ENCODE data around the gene COL4A3.
"Not testable (repeated sequence)": the region's sequence is repeated elsewhere in the genome, so short reads cannot be mapped to it uniquely, and the experiment has no call there.

Gene COL4A3

DNA sequence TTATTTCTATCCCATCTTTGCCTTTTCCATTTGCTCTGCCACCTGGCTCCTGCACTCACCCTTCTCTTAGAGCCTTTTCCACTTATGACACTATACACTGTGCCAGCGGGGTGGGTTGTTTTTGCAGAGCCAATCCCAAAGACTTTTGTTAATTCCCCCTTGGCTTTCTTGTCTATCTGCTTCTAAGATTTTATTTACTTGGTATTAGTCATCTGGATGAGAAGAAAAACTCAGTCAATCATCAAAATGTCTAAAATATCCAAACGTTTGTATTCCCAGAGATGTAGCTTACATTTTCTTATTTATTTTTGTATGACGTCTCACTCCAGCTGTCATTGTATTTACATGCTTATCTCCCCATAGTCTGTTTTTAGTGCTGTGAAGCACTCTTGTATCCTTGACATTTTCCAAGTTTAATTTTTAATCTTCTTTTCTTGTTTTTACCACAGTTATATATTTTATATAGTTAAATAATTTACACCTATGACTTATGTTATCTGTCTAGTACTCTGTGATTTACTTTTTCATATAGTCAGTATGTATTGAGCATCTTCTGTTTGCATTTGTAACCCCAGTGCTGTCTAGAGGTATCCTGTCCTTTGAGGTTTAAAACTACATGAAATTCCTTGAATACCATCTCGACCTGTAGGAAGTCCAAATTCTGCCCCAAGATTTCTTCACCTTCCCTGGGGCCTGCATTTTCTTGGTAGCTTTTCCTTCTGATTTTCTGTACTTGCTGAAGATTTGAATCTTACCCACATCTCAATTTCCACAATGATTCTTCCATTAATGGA is 55.1 kb downstream of the COL4A3 start:
- no peak for DNase-seq

DNA sequence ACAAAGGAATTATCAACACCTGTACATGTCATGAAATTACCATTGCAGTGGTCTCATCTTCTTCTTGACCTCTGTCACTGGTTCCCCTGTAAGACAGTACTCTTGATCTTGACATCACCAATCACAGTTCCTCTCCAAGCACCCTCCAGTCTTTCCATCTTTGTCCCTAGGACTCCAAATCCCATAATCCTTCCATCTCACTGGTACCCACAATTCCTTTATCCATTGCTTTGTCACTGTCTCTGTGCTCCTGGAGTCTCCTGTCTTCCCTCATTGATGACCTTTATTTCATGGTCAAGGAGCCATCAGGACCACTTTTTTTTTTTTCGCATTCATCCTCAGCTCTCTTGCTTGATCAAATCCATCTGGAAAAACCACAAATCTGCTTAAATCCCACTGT is 56.7 kb downstream of the COL4A3 start:
- DNase-seq: no peak

DNA sequence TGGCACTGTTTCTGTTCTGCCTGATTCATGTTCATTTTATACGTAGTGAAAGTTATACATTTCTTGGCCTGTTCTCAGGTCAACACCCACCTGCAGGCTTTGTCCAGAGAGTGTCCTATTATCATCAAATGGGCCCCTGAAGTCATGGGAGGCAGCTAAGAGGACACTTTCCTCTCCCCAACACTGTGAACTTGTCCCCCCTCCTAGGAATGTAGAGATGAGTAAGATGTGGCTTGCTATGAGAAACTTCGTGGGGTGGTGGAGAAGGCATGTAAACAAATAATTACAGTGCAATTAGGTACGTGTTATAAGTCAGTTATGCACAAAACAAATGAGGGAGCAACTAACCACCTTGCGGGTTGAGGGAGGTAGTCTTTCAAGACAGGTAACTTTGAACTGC is 57.9 kb downstream of the COL4A3 start:
- no peak for DNase-seq

DNA sequence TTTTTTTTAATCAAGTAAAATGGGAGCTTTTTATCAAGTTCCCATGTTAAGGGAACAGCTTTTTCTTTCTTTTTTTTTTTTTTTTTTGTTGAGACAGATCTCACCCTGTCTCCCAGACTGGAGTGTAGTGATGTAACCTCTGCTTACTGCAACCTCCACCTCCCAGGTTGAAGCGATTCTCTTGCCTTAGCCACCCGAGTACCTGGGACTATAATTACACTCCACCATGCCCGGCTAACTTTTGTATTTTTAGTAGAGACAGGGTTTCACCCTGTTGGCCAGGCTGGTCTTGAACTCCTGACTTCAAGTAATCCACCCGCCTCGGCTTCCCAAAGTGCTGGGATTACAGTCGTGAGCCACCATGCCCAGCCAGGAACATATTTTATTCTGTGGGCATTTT is 61.2 kb downstream of the COL4A3 start:
- not testable (repeated sequence) for DNase-seq

DNA sequence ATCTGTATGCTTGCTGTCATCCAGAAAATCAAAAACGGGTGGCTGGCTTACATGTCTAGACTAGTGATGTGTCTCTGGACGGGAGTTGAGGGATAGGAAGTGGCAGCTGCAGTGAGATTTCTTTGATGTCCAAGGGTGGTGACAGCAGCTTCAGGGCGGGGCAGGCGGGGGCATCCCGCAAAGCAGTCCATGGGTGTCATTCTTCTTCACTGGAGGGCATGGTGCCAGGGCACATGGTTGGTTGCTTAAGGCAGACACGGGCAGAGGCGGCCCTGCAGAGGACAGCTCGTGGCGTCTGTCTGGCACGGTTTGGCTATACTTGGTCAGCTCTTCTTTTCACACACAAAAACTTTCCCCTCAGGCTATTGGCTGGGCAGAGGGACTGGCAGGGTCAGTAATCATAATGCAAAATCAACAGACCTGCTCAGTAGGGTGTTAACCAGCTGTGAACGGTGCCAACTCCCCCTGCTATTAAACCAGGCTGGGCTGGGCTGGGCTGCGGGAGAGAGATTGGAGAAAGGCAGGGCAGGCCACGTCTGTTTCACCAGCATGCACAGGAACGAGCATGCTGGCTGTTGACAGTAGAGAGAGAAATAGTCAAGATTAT is 63.7 kb downstream of the COL4A3 start:
- DNase-seq: no peak

DNA sequence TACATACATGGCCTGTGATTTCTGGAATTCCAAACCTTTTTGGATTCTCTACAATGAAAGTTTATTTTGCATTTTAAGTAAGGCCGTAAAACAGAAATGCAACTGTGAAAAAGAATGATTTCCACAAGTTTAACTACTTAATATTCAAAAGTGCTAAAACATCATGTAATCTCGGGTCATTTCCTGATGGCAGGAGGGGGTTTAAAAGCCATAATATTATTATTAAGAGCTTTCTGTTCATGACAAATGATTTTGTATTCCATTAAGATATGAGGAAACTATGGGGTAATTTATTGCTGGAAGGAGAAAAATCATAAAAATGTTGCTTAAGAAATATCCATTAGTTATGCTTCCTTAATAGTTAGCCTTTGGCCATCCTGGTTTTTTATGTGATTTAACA is 65.7 kb downstream of the COL4A3 start:
- DNase-seq: no peak

DNA sequence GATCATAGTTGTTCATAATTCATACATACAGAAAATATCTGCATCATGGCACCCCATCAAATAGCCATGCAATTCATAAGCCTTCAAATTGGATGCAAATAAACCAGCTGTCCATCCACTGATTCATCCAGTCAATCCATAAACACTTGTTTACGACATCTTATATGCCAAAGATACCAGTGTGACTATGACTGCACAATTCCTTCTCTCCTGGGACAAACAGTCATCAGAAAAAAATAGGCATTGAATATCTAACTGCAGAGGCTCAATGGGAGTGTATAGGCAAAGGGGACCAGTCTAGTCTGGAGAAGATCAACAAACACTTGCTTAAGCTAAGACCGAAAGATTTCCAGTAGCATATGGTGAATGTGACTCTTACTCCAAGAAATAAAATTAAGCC is 70.0 kb downstream of the COL4A3 start:
- no peak for DNase-seq

DNA sequence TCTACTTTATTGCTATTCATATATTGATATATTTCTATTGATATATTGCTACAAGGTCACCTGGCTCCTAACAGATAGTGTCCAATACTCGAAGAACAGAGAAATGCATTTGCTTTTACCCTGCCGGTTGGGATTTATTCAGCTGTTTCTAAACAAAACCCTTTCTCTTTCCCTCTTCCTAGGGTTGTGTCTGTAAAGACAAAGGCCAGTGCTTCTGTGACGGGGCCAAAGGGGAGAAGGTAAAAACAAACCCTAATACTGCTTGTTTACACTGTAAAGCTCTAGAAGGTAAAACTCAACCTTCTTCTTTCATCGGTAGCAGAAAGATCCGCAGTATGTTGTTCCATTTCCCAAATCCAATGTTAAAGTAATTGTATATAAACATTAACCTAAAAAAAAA is 73.4 kb downstream of the COL4A3 start:
- no peak for DNase-seq

DNA sequence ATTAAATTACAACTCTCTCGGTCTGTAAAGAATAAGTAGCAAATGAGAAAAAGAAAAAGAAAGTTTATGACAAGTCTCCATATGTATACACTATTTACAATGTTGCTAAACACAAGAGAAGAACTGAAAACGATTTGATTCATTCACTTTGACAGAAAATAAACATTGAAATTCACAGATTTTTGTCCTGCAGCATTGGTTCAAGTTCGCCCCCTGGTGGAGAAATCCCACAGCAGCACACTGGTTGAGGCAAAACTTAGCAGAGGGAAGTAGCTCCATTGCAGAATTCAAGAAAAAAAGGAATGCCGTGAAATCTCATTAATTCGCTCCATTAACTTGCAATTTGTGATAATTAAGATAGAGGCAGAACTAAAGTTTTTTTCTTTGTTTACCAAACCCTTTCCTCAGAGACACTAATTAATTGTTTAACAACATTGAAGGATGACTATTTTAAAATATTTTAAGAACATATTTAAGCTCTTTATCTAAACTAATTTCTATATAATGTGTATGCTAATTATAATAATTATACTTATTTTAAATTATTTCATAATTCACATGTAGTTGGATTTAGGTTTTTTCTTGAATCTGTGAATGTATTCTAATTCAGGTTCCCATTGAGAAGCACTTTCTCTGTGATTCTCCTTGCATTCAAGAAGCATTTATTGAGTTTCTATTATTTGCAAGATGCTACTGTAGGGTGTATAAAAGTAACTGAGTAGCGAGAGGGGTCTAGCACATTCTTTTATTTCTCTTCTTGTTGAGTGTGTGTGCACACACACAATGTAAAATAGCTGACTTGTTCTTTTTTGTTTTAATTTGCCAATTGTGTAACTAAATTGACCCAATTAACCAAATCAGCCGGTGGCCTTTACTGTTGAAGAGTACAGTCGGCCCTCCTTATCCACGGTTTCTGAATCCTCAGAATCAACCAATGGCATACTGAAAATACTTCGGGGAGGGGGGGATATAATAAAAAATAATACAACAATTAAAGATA is 74.1 kb downstream of the COL4A3 start:
- peak; percentile 56 for DNase-seq

DNA sequence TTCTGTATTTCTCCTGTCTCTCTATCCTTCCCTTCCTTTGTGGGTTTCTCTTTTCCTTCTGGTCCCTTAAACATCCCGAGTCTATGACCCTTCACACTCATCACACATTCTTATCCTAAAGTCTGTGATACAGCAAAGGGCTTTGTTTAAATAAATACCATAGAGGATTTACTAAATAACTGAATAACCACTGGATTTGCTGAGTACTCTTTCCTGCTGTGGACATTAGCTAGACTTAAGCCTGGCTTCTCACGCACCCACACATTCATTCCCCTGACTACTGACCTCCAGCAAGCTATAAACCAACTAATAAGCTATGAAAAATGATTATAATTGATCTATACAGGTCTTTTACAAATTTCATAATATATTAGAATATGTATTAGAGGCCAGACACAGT is 76.6 kb downstream of the COL4A3 start:
- DNase-seq: no peak

DNA sequence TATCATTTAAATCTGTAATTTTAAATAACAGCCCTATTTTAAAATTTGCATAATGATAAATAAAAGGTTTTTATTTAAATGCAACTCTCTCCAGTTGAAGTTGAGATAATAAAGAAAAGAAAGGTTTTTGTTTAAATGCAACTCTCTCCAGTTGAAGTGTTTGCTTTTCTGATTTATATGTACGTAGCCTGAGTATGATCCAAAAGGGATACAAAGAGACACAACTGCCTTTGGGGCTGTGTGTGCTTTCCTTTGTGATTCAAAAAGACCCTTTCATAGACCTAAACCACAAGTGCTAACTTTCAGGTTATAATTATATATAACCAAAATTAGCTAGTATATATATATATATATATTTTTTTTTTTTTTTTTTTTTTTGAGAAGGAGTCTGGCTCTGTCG is 84.5 kb downstream of the COL4A3 start:
- DNase-seq: no peak

DNA sequence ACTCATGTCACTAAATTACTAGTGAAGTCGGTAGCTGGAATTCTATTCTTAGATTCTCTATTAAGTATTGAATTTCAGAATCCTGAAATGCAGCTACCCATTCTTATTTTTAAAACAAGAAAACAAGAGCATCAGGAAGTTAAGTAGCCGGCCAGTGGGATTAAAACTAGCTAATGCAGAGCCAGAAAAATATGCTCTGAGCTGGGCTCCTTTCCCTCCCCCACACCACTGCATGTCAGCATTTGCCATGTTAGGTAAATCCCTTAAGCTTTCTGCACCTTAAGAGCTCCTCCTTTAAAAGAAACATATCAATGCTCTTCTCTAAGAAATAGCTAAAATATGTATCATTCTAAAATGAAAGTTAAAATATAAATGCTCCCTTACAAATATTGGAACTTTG is 88.4 kb downstream of the COL4A3 start:
- no peak for DNase-seq

DNA sequence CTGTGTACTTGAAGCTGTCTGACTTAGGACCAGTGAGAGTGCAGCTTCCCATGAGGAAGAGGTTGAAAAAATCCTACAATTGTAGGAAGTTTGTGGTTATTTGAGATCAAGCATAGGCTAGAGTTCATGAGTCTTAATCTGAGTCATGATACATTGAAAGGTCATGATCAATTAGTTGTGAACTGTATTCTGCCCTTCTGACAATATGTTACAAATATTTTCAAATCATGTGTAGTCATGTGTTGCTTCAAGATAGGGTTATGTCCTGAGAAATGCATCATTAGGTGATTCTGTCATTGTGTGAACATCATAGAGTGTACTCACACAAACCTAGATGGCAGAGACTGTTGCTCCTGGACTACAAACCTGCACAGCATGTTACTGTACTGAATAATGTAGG is 92.2 kb downstream of the COL4A3 start:
- no peak for DNase-seq

DNA sequence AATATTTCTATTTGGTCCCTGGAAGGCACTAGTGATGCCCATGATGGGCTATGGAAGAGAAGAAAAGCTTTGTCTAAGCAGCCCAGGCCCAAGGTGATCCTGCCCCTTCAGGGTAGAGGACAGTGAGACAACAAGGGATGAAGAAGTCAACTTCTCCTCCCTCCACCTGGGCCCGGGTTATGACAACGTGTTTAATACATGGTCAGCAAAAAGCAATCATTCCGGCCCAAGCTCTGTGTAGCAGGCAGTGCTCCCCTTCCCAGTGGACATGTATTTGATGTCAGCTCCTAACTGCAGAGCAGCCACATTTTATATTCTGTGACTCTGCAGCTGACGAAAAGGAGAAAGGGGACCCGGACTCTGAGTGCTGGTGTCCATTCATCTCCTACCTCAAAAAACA is 93.4 kb downstream of the COL4A3 start:
- DNase-seq: no peak

DNA sequence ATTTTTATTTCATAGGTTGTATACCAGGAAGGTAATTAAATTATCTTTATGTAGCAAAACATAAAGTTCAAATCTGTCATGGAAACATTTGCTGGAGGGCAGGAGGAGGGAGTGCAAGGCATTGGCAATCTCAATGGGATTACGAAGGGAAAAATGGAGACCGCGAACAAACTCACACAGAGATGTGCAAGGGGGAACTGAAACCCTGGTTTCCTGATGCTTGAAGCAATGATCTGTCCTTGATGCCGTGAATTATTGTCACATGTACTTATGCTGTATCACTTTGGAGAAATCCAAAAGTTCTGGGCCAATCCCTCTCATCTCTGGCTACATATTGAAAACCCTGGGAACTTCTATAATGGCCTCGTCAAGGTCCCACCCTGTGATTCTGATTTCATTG is 95.6 kb downstream of the COL4A3 start:
- DNase-seq: no peak

DNA sequence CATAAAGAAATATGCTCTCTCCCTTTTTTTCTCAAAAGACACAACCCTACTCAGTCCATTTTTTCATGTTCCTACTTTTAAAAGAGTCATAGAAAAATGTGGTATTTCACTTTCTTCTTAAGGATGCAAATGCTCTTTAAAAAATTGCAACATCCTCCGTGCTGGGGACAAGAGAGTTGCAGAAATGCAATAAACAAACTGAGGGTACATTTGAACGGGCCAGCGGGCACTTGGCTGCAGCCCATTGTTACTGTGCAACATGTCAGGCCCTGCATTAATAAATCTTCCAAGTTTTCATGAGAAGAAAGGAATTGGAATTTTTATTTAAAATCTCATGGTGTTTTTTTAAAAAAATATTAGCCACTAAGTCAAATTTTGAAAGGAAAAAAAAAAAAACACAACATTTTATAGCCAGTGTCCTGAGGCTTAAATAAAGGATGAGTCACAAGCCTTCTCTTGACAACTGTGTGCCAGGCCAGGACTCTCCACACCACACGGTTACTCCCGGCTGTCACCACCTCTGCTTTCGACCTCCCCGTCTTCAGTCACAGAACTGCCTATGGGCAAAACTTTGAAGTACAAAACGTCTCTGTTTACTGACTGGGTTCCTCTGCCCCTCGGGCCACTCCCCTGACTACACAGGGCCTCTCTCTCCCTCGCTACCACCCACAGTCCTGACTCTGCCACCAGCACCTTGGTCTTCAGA is 103.1 kb downstream of the COL4A3 start:
- DNase-seq: no peak

DNA sequence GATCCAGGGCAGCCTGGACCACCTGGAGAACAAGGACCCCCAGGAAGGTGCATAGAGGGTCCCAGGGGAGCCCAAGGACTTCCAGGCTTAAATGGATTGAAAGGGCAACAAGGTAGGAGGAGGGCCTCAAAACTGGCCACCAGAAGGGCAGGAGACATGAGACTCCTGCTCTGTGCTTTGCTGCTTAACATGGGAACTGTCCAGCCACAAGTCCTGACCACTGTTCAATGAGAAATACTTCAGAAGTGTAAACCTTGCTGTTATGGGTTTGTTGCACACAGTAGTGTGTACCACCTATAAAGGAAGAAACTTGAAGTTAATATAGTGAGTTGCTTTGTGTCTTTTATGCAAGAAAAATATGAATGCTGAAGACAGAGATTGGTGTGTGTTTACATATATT is 116.5 kb downstream of the COL4A3 start:
- DNase-seq: no peak

DNA sequence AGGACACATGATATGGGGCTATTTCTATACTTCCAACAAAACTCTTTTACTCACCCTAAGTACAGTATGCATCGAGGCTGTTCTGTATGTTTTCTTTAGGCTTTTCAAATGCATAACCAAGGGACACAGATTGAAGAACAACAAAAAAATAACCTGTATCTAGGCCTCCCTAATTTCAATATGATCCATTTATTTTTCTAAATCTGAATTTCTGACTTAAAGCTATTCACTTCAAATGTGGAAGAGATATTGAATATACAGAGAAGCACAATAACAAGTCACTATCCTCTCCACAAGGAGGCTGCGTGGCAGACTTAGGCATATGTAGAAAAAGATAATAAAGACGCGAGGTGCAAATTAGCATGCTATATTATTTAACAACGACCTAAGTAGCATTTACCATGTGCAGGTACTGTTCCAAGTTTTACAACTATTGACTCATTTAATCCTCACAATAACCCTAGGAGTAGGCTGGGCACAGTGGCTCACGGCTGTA is 121.4 kb downstream of the COL4A3 start:
- DNase-seq: no peak

DNA sequence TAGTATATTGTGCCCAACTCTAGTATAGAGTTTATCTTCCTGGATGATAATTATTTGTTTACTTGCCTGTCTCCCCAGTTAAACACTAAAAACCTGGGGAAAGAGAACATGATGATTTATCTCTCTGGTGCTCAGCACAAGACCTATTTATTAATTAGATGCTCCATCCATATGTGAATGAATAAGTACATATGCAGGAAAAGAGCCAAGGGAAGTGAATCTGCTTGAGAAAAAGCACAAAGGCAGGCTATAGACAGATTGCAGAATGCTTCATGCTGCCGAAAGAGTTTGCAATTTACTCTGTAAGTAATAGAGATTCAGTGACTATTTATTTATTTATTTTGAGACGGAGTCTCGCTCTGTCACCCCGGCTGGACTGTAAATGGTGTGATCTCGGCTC is 123.3 kb downstream of the COL4A3 start:
- no peak for DNase-seq

DNA sequence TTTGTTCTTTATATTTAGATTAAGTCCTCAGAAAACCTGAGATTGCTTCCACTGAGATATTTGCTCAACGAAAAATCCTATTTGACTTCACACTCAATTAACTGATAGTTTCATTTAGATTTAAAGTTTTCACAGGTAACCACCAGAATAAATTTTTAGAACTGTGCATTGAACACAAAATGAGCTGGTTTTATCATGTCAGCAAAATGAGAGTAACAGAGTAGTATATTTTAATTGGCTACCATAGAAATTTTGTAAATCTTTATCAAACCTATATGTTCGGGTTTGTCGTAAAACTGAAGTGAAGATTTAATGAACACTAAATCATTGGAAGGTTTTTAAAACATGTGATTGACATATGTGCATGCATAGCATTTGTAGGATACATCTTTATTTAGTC is 127.9 kb downstream of the COL4A3 start:
- no peak for DNase-seq

DNA sequence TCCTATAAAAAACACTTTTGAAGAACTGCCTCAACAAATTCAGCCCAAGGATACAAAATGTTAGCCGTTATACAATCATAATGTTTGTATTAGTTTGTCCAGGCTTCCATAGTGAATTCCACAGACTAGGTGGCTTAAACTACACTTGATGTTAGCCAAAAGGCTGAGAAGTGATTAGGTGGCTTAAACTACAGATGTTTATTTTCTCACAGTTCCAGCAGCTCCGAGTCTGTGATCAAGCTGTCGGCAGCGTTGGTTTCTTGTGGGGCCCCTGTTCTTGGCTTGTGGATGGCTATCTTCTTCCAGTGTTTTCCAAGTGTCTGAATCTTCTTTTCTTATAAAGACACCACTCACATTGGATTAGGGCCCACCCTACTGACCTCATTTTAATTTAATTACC is 129.1 kb downstream of the COL4A3 start:
- no peak for DNase-seq

DNA sequence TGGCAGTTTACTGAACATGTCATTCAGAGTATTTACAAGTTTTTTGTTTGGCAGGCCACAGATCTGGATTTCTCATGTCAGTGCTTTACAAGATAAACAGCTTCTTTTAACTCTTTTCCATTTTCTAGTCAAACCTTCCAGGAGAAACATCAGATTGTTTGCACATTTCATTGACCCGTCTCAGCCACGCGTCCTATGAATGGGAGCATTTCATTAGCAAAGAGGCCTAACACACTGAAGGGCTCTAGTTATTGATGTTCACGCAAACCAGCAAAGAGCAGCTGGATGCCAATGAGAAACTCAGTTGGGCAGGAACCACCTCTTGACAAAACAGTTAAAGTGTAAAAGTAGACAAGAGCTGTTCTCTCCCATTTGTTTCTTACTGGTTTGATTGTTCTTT is 131.4 kb downstream of the COL4A3 start:
- no peak for DNase-seq

Data from activated CD4-positive, CD25-positive, alpha-beta regulatory T cell treated with anti-CD3 and anti-CD28 coated beads, Interleukin-2, amount 50 U/mL, for 72 hours (primary cell).